OCI-LY7 (cell line): ENCODE results near the gene MAP3K8. TPM values are rescaled to one million over a fixed set of nuclear protein-coding genes. Genes with fewer than 3 reads are reported as not detected.

Experiments used
- BruUV-seq: library from RNA; stranded (reverse); fragments of 400-500 nt; replicated peaks from 2 replicates; lab custom pipeline; 2021; lab: Mats Ljungman, UMichigan
- CTCF ChIA-PET: fragments of 300-600 bp; sonication (Branson Sonifier 250); formaldehyde crosslinking; loops from one replicate; lab custom pipeline; 2022; ENCODE audit warnings: antibody characterized with exemption; ENCODE audit not compliant: unreplicated experiment; lab: Charles Lee
- POLR2A ChIA-PET: fragments of 300-600 bp; sonication (Branson Sonifier 250); formaldehyde crosslinking; loops from one replicate; lab custom pipeline; 2022; ENCODE audit warnings: antibody characterized with exemption; lab: Charles Lee
- DNase-seq: peaks from one replicate; pipeline ENCODE4 v3.0.0-alpha.2; 2015; ENCODE audit warnings: low spot score
- H2AFZ ChIP-seq: fragments of 200-600 bp; sonication (generic), shearing (Covaris generic); 2 replicates; pipeline ENCODE4 v1.6.1; 2014; ENCODE audit warnings: mild to moderate bottlenecking, antibody characterized with exemption, low read length, moderate library complexity
- H3K27ac ChIP-seq: fragments of 200-600 bp; sonication (generic); 2 replicates; pipeline ENCODE4 v1.5.1; 2014; ENCODE audit warnings: mixed run types, low read depth, mild to moderate bottlenecking, moderate library complexity, low read length, inconsistent platforms; ENCODE audit not compliant: poor library complexity, severe bottlenecking
- H3K36me3 ChIP-seq: fragments of 200-600 bp; sonication (generic); 2 replicates; pipeline ENCODE4 v1.6.1; 2014; ENCODE audit warnings: mild to moderate bottlenecking, antibody characterized with exemption, low read length, moderate library complexity, mixed read lengths; ENCODE audit not compliant: insufficient read depth
- H3K4me1 ChIP-seq: fragments of 200-600 bp; sonication (generic); 2 replicates; pipeline ENCODE4 v1.5.1; 2014; ENCODE audit warnings: mild to moderate bottlenecking, low read length; ENCODE audit not compliant: insufficient read depth, poor library complexity, severe bottlenecking
- H3K4me2 ChIP-seq: fragments of 200-600 bp; sonication (generic); 2 replicates; pipeline ENCODE4 v1.6.1; 2014; ENCODE audit warnings: mild to moderate bottlenecking, low read length
- H3K4me3 ChIP-seq: fragments of 200-600 bp; sonication (generic); 2 replicates; pipeline ENCODE4 v1.5.1; 2014; ENCODE audit warnings: mild to moderate bottlenecking, low read depth, low read length; ENCODE audit not compliant: poor library complexity, severe bottlenecking
- H3K79me2 ChIP-seq: fragments of 200-600 bp; sonication (generic); 2 replicates; pipeline ENCODE4 v1.6.1; 2016; ENCODE audit warnings: low read depth, mild to moderate bottlenecking, low read length, moderate library complexity, mixed read lengths; ENCODE audit not compliant: insufficient read depth
- H3K9me2 ChIP-seq: fragments of 200-600 bp; sonication (generic); 2 replicates; pipeline ENCODE4 v1.6.1; 2016; ENCODE audit warnings: mild to moderate bottlenecking, low read length, mixed read lengths; ENCODE audit not compliant: insufficient read depth
- H3K9me3 ChIP-seq: fragments of 200-600 bp; sonication (generic); 2 replicates; pipeline ENCODE4 v1.6.1; 2014; ENCODE audit warnings: mild to moderate bottlenecking, mixed run types, low read length, mixed read lengths
- H4K20me1 ChIP-seq: fragments of 200-600 bp; sonication (generic); 2 replicates; pipeline ENCODE4 v1.6.1; 2014; ENCODE audit warnings: mild to moderate bottlenecking, antibody characterized with exemption, low read length, moderate library complexity, mixed read lengths; ENCODE audit not compliant: insufficient read depth
- CTCF ChIP-seq: fragments of 200-600 bp; sonication (generic); conservative IDR thresholded peaks from 2 replicates; pipeline ENCODE4 v1.5.1; 2014; ENCODE audit warnings: mild to moderate bottlenecking, antibody characterized with exemption, low read length, moderate library complexity, mixed read lengths
- EZH2phosphoT487 ChIP-seq: fragments of 200-600 bp; sonication (generic); IDR thresholded peaks from 2 replicates; pipeline ENCODE4 v1.6.1; 2018; ENCODE audit warnings: low read depth, borderline replicate concordance, mild to moderate bottlenecking, mixed run types, antibody characterized with exemption, low read length, moderate library complexity, mixed read lengths
- intact Hi-C: fragments of 100-400 bp; cut with micrococcal nuclease; formaldehyde crosslinking; loops from one replicate; pipeline ENCODE4 v1.10.0; 2022; ENCODE audit not compliant: unreplicated experiment
- total RNA-seq, 2 experiments: library from RNA; depleted of rRNA in 1 of 2; stranded (reverse); fragments of >200 nt in 1 of 2; shearing (Covaris generic) in 1 of 2; gene quantifications; 2 replicates each; pipeline ENCODE4 v1.2.3, GENCODE V29; 2014 to 2022

The MAP3K8 gene
- total RNA-seq, 2 experiments from 2014 or later: 10.8 to 21.9 TPM

DNA sequence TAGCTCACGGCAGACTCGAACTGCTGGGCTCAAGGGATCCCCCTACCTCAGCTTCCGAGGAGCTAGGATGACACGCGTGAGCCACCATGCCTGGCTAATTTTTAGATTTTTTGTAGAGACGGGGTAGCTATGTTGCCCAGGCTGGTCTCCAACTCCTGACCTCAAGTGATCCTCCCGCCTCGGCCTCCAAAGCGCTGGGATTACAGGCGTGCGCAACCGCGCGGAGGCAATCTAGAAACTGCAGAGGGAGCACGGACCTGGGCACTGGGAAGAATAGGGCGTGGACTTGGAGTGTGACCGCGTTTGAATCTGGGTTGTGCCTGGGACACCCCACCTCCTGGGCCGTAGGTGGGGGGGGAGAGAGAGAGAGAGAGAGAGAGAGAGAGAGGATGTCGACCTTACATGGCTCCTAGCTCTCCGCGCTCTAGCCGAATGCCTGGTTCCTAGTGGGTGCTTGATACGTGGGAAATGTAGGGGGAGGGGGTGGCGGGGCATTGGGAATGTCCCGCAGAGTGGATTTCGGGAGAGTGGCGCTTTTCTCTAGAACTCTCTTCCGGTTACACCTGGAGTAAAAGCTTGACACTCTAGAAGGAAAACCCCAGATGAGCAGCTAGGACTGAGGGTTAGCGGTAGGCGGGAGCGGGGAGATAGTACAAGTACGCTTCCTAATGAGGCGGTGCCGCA lies 1.2 kb upstream of the MAP3K8 start:
- H3K4me2 ChIP-seq: peak overlapping the region; percentile 91
- CTCF ChIA-PET: no interaction called here
- no peaks in the 10 kb centered on the region for H3K9me2 ChIP-seq
- no TSS peak for BruUV-seq
- peak overlapping the region; percentile 51 for H3K27ac ChIP-seq
- peaks cover 33% of the 10 kb centered on the region for H3K79me2 ChIP-seq
- peak overlapping the region; percentile 79 for H2AFZ ChIP-seq
- H3K9me3 ChIP-seq: no peaks in the 10 kb centered on the region
- H4K20me1 ChIP-seq: no peaks in the 10 kb centered on the region
- POLR2A ChIA-PET: interaction anchor here (0.8 to 2.3 kb wide), 8 partner anchors 9 to 97 kb away, joined by 3 to 9 read pairs (median 4); no protein-coding TSS in a partner anchor
- intact Hi-C loops: no loop called here
- H3K4me1 ChIP-seq: peaks cover 47% of the 10 kb centered on the region
- H3K36me3 ChIP-seq: no peaks in the 10 kb centered on the region
- peak overlapping the region; percentile 94 for H3K4me3 ChIP-seq
- peak; percentile 38 for DNase-seq
- TF ChIP-seq EZH2phosphoT487 (no peak), CTCF (no peak)

- POLR2A ChIA-PET: interaction anchor here (0.7 to 2.3 kb wide), 10 partner anchors 10 to 96 kb away, joined by 3 to 9 read pairs (median 4); no protein-coding TSS in a partner anchor
- H3K9me3 ChIP-seq: no peaks in the 10 kb centered on the region
- no TSS peak for BruUV-seq
- peaks cover 38% of the 10 kb centered on the region for H3K79me2 ChIP-seq
- peak overlapping the region; percentile 79 for H2AFZ ChIP-seq
- DNase-seq: no peak
- TF ChIP-seq CTCF (no peak), EZH2phosphoT487 (no peak)
- H3K9me2 ChIP-seq: no peaks in the 10 kb centered on the region
- no peaks in the 10 kb centered on the region for H3K36me3 ChIP-seq
- H3K4me2 ChIP-seq: peak overlapping the region; percentile 91
- CTCF ChIA-PET: interaction anchor here (0.6 kb wide), 1 partner anchor 157 kb away, joined by 3 read pairs; no protein-coding TSS in a partner anchor
- peak overlapping the region; percentile 51 for H3K27ac ChIP-seq
- H3K4me1 ChIP-seq: peaks cover 47% of the 10 kb centered on the region
- H4K20me1 ChIP-seq: no peaks in the 10 kb centered on the region
- intact Hi-C loops: no loop called here
- peak overlapping the region; percentile 94 for H3K4me3 ChIP-seq
These were observed 666 bp upstream of the MAP3K8 start for GRCh38 chr10:30433306-30433729.
